CD8-positive, alpha-beta memory T cell (primary cell): Measurements from ENCODE around the gene EXPH5. TPM values are rescaled to one million over a fixed set of nuclear protein-coding genes. Genes with fewer than 3 reads are reported as not detected.
A peak's percentile ranks its signal among the peaks of the same experiment; 100 is the strongest.
"Not testable (repeated sequence)": the region's sequence is repeated elsewhere in the genome, so short reads cannot be mapped to it uniquely, and the experiment has no call there.

Experiments used
- CTCF ChIA-PET: fragments of 350-600 bp; sonication (Branson Sonifier 250); formaldehyde crosslinking; loops from one replicate; lab custom pipeline; 2021; ENCODE audit warnings: antibody characterized with exemption; lab: Charles Lee
- POLR2A ChIA-PET: fragments of 350-600 bp; sonication (Branson Sonifier 250); formaldehyde crosslinking; loops from one replicate; lab custom pipeline; 2021; ENCODE audit warnings: antibody characterized with exemption; lab: Charles Lee
- DNase-seq, 5 donors: peaks; one replicate each; pipeline versions ENCODE4 v3.0.0 to v3.0.0-alpha.2; 2020 to 2022; ENCODE audit warnings: mixed read lengths in 1 of 5
- H3K27ac ChIP-seq: one replicate; pipeline ENCODE4 v1.7.0; 2013; ENCODE audit warnings: low read depth, mild to moderate bottlenecking, low read length, moderate library complexity
- H3K27me3 ChIP-seq: 2 replicates; pipeline ENCODE4 v1.7.0; 2013; ENCODE audit warnings: low read length, mild to moderate bottlenecking; ENCODE audit not compliant: insufficient read depth, poor library complexity, severe bottlenecking
- H3K36me3 ChIP-seq: 2 replicates; pipeline ENCODE4 v1.7.0; 2013; ENCODE audit warnings: mild to moderate bottlenecking, low read length, moderate library complexity; ENCODE audit not compliant: insufficient read depth
- H3K4me1 ChIP-seq: 2 replicates; pipeline ENCODE4 v1.7.0; 2013; ENCODE audit warnings: mild to moderate bottlenecking, low read length, moderate library complexity; ENCODE audit not compliant: insufficient read depth
- H3K4me3 ChIP-seq: 2 replicates; pipeline ENCODE4 v1.7.0; 2013; ENCODE audit warnings: mild to moderate bottlenecking, low read length
- H3K9me3 ChIP-seq: 2 replicates; pipeline ENCODE4 v1.7.0; 2013; ENCODE audit warnings: mild to moderate bottlenecking, low read length
- H3K27ac Mint-ChIP-seq, 8 donors: one replicate each; pipeline ENCODE4 v1.8.0; 2020 to 2021; ENCODE audit warnings: mixed read lengths in 8 of 8, mild to moderate bottlenecking in 6 of 8, inconsistent platforms in 3 of 8, moderate library complexity in 3 of 8
- H3K27me3 Mint-ChIP-seq, 2 donors: one replicate each; pipeline ENCODE4 v1.8.0; 2020 to 2021; ENCODE audit warnings: mixed read lengths in 2 of 2, mild to moderate bottlenecking in 1 of 2, moderate library complexity in 1 of 2
- H3K36me3 Mint-ChIP-seq, 3 donors: one replicate each; pipeline ENCODE4 v1.8.0; 2020 to 2021; ENCODE audit warnings: mixed read lengths in 3 of 3, inconsistent platforms in 1 of 3, mild to moderate bottlenecking in 1 of 3
- H3K4me1 Mint-ChIP-seq, 3 donors: one replicate each; pipeline ENCODE4 v1.8.0; 2020 to 2021; ENCODE audit warnings: mixed read lengths in 3 of 3, inconsistent platforms in 1 of 3, mild to moderate bottlenecking in 1 of 3
- H3K4me3 Mint-ChIP-seq, 7 donors: one replicate each; pipeline ENCODE4 v1.8.0; 2020 to 2021; ENCODE audit warnings: mixed read lengths in 7 of 7, mild to moderate bottlenecking in 6 of 7, moderate library complexity in 4 of 7, inconsistent platforms in 2 of 7
- H3K9me3 Mint-ChIP-seq, 5 donors: one replicate each; pipeline ENCODE4 v1.8.0; 2020 to 2022; ENCODE audit warnings: mixed read lengths in 5 of 5, mild to moderate bottlenecking in 3 of 5, moderate library complexity in 2 of 5, inconsistent platforms in 1 of 5
- polyA plus RNA-seq: library from polyadenylated mRNA; unstranded; fragments of 300-500 nt; fragmentation: Illumina TruSeq; gene quantifications from one replicate; pipeline ENCODE4 v1.2.3, GENCODE V29; 2021
- total RNA-seq, 2 experiments: library from RNA; stranded (reverse); gene quantifications; one replicate each; pipeline ENCODE4 v1.2.3, GENCODE V29; 2021

EXPH5 gene, protein sequence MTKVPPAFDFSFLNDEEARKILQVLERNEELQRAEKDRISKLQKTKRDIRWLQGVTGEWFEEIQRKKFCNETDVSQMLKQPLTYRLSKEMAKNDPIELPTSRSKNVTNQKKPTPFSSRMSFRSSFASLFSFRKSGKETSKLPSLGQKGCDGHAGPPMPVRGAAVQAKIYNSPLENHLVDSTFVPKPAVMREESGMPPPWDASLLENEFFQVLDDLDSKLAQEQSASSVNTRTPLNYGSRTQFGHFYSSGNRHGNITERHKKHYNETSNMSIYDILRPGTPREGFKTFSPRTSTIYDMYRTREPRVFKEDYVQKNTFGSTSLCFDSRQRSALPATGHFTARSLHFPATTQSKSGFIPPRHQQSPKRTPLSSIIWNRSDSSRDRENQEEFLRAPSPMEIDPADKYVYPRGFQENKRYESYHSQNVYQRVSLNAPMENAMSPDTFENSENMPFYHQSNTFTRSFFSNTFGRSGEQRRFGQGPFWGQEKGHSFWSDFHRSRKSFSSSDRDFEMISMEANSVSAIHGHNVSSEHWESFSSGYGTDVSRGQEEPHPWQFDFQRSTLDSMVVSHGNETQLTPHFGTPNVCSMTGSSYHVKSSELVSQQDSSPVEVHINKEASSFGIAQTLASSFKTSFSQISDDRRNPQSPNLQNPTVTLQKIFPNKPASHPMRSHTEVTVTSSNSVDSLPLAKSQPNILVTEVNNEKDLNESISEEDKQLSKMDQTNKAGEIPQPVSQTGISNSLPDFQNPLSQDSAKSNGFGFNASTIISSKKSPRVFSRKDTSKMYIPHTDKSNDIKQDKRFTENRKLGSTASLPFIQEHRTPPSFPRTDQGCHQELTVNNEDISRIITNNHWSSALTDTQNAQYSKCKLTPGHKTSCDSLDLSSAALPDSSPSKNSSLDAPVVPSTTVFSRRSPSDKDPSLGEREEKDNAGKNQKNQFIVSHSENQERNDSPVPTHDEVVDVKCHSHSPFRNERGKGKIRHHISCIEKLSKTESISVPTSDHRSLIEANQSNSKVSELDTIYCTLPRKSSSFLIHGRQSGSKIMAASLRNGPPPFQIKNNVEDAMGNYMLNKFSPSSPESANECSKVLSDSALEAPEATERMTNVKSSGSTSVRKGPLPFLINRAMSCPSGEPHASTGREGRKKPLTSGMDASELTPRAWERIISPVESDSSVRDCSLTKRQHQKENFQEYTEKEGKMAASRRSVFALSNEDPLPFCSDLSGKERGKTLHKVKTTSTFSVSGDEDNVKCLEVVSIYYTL (N-terminal part only)
- total RNA-seq (under 1 TPM; 0.85 to 0.89 TPM), polyA plus RNA-seq (0.60 TPM)

DNA sequence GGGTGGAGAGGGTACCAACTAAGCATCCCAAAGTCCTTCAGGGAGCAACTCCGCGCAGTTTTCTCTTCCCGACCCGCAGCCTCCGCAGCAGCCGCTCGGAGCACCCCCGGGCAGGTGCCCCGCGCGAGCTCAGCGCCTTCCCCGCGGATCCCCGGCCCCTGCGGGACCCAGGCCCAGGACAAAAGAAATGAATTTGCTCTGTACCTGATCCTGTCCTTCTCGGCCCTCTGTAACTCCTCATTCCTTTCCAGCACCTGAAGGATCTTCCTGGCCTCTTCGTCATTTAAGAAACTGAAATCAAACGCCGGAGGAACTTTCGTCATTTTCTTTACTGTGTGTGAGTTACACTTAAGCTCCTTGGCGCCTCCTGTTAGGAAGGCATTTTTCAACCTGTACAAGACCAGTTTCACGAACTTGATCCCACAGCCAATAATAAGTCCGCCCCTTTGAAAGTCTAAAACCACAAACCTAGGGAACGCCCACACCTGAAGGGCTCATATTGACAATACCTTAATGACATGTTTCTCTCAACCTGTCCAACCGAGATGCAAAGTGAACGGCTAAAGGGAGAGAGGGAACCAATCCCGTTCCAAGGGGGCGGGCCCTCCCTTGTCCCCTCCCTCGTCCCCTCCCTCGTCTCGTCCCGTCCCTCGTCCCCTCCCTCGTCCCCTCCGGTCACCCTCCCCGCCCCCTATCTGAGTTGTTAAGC lies at the start of gene EXPH5:
EXPH5 (minus strand) TSS at position 555 of the 709 bp plus-strand sequence; CDS start at position 323, 232 bp downstream.
- POLR2A ChIA-PET, result interaction anchor here (1.0 to 1.9 kb wide), 4 partner anchors 71 to 371 kb away, joined by 4 to 9 read pairs (median 6); partner anchors contain the start of genes C11orf65, DDX10 and NPAT
- Mint-ChIP-seq H3K27me3 (peaks cover 19 to 20% of the 10 kb centered on the region in 2 donors), H3K27ac (peak within 1 kb of the TSS; percentile 39 to 97 (median 91)), H3K36me3 (peaks cover 0 to 7% (median 0%) of the 10 kb centered on the region in 3 donors), H3K4me3 (peak within 1 kb of the TSS; percentile 90 to 99 (median 93)), H3K9me3 (peaks cover 0 to 2% (median 0%) of the 10 kb centered on the region in 5 donors), H3K4me1 (peaks cover 13 to 24% (median 19%) of the 10 kb centered on the region in 3 donors)
- no peaks in the 10 kb centered on the region for H3K36me3 ChIP-seq
- H3K4me1 ChIP-seq, result peaks cover 7% of the 10 kb centered on the region
- H3K4me3 ChIP-seq, result peak within 1 kb of the TSS; percentile 81
- CTCF ChIA-PET, result interaction anchor here (1.0 kb wide), 1 partner anchor 34 kb away, joined by 3 read pairs; no protein-coding TSS in a partner anchor
- no peaks in the 10 kb centered on the region for H3K9me3 ChIP-seq
- peak within 1 kb of the TSS; percentile 51 for H3K27ac ChIP-seq
- peak; percentile 66 to 89 (median 78) for DNase-seq
- H3K27me3 ChIP-seq, result no peaks in the 10 kb centered on the region

DNA sequence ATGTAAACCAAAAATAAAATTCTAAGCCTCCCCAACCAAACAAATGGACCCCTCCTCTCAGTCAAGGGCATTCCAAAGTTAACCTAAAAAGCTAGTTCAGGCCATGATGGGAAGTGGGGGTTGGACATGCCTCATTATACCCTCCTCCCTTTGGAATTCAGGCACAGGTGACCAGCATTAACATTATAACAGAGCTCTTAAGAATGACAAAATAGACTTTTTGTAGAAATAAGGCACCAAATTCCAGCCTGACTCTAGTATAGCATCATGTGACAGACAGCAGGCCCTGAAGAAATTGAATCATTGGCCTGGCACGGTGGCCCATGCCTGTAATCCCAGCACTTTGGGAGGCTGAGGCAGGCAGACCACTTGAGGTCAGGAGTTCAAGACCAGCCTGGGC lies 48.2 kb upstream of the EXPH5 start:
- DNase-seq, H3K27ac ChIP-seq, H3K9me3 Mint-ChIP-seq, H3K4me3 Mint-ChIP-seq, H3K4me1 ChIP-seq, H3K36me3 ChIP-seq, H3K27ac Mint-ChIP-seq, H3K9me3 ChIP-seq, CTCF ChIA-PET, H3K4me1 Mint-ChIP-seq, H3K4me3 ChIP-seq, H3K27me3 ChIP-seq, H3K27me3 Mint-ChIP-seq, POLR2A ChIA-PET, H3K36me3 Mint-ChIP-seq: not testable (repeated sequence)

DNA sequence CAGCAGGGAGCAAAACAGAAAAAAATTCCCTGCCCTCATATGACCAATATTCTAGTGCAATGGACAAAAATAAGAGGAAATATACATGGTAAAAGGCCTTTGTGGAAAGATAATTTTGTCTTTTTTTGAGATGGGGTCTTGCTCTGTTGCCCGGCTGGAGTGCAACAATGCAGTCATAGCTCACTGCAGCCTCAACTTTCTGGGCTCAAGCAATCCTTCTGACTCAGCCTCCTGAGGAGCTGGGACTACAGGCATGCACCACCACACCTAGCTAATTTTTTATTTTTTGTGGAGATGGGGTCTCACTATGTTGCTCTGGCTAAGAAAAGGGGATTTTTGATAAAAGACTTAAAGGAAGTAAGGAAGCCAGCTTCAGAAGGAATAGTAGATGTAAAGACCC lies 45.6 kb upstream of the EXPH5 start:
- H3K4me1 Mint-ChIP-seq, result no peaks in the 10 kb centered on the region
- Histone ChIP-seq H3K4me3 (no peak overlapping the region), H3K27ac (no peak overlapping the region), H3K36me3 (no peaks in the 10 kb centered on the region), H3K9me3 (no peaks in the 10 kb centered on the region), H3K27me3 (no peaks in the 10 kb centered on the region), H3K4me1 (no peaks in the 10 kb centered on the region)
- no peaks in the 10 kb centered on the region for H3K9me3 Mint-ChIP-seq
- POLR2A ChIA-PET, result no interaction called here
- no peak for DNase-seq
- peaks cover 0 to 2% (median 0%) of the 10 kb centered on the region in 3 donors for H3K36me3 Mint-ChIP-seq
- H3K27ac Mint-ChIP-seq, result peak overlapping the region in 1 of 8 donors; percentile 18
- CTCF ChIA-PET, result interaction anchor here (0.7 kb wide), 1 partner anchor 10 kb away, joined by 3 read pairs; no protein-coding TSS in a partner anchor
- peaks cover 7 to 22% of the 10 kb centered on the region in 2 donors for H3K27me3 Mint-ChIP-seq
- no peak overlapping the region for H3K4me3 Mint-ChIP-seq

DNA sequence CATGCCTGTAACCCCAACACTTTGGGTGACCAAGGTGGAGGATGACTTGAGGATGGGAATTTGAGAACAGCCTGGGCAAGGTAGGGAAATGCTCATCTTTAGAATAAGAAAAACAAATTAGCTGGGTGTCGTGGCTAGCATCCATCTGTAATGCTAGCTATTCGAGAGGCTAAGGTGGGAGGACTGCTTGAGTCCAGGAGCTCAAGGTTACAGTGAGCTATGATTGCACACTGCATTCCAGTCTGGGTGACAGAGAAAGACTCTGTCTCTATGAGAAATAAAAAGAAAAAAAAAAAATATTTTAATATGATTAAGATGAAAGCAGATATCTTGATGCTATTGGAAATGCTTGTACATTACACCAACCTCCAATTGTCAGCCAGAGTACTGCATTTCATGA lies 42.7 kb upstream of the EXPH5 start:
- no peaks in the 10 kb centered on the region for H3K36me3 ChIP-seq
- H3K4me1 ChIP-seq, result no peaks in the 10 kb centered on the region
- H3K27ac Mint-ChIP-seq, result no peak overlapping the region
- H3K9me3 Mint-ChIP-seq, result no peaks in the 10 kb centered on the region
- no peak overlapping the region for H3K4me3 ChIP-seq
- peaks cover 7 to 39% of the 10 kb centered on the region in 2 donors for H3K27me3 Mint-ChIP-seq
- H3K9me3 ChIP-seq, result no peaks in the 10 kb centered on the region
- no peak for DNase-seq
- H3K36me3 Mint-ChIP-seq, result peaks cover 0 to 2% (median 0%) of the 10 kb centered on the region in 3 donors
- no peaks in the 10 kb centered on the region for H3K27me3 ChIP-seq
- H3K4me1 Mint-ChIP-seq, result no peaks in the 10 kb centered on the region
- ChIA-PET POLR2A (no interaction called here), CTCF (no interaction called here)
- H3K4me3 Mint-ChIP-seq, result no peak overlapping the region
- no peak overlapping the region for H3K27ac ChIP-seq

DNA sequence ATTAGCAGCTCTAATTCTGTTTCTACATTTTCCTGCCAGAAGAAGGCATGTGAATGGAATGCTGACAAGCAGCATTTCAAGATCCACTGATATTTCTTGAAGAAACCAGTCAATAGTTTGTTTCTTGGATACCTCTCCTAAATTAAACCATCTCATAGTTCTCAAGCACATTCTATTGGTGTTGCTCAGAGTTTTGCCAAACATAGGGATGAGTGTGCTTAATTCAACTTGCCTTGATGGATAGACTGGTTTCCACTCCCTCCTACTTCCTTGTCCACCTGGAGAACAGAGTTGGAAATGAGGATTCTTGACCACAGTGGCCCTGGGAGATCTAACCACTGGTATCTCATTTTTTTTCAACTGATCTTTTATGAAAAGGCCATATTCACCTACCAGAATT lies 41.5 kb upstream of the EXPH5 start:
- Mint-ChIP-seq H3K9me3 (no peaks in the 10 kb centered on the region), H3K4me3 (no peak overlapping the region), H3K27me3 (peaks cover 7 to 39% of the 10 kb centered on the region in 2 donors), H3K36me3 (peaks cover 0 to 2% (median 0%) of the 10 kb centered on the region in 3 donors), H3K4me1 (no peaks in the 10 kb centered on the region), H3K27ac (no peak overlapping the region)
- H3K4me1 ChIP-seq, result no peaks in the 10 kb centered on the region
- ChIA-PET CTCF (no interaction called here), POLR2A (no interaction called here)
- H3K9me3 ChIP-seq, result no peaks in the 10 kb centered on the region
- no peaks in the 10 kb centered on the region for H3K36me3 ChIP-seq
- DNase-seq, result no peak
- H3K27ac ChIP-seq, result no peak overlapping the region
- H3K27me3 ChIP-seq, result no peaks in the 10 kb centered on the region
- no peak overlapping the region for H3K4me3 ChIP-seq

DNA sequence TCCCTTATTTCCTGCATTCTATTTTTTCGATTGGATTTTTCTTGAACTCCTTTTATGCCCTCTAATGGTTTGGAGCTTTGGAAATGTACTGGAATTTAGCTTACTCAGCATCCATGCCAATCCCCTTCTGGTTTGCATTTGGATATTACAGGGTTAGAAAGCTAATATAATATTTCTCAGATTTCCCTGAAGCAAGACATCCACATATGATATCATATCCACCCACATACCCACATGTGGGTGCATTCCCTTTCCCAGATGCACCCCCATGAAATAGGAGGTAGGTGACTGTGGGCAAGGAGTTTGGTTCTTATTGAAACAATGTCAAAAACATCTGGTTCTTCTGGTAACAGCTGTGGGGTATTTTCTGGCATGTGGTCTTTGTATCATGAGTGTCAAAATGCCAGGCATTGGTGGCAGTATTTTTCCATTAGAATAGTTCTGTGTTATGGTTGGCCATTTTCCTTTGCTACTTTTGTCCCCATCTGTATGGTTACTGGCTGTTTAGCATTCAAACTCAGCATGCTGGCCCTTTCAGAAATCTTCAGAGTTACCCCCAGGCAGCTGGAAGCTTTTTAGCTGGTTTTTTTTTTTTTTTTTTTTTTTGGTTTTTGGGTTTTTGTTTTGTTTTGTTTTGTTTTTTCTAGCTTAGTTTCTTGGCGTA lies 38.6 kb upstream of the EXPH5 start:
- Mint-ChIP-seq H3K36me3 (no peaks in the 10 kb centered on the region), H3K4me1 (no peaks in the 10 kb centered on the region), H3K27me3 (peaks cover 8 to 42% of the 10 kb centered on the region in 2 donors), H3K27ac (no peak overlapping the region), H3K9me3 (no peaks in the 10 kb centered on the region), H3K4me3 (no peak overlapping the region)
- Histone ChIP-seq H3K36me3 (no peaks in the 10 kb centered on the region), H3K27me3 (no peaks in the 10 kb centered on the region), H3K27ac (no peak overlapping the region), H3K4me1 (no peaks in the 10 kb centered on the region), H3K4me3 (no peak overlapping the region), H3K9me3 (no peaks in the 10 kb centered on the region)
- DNase-seq, result no peak
- POLR2A ChIA-PET, result no interaction called here
- CTCF ChIA-PET, result no interaction called here

DNA sequence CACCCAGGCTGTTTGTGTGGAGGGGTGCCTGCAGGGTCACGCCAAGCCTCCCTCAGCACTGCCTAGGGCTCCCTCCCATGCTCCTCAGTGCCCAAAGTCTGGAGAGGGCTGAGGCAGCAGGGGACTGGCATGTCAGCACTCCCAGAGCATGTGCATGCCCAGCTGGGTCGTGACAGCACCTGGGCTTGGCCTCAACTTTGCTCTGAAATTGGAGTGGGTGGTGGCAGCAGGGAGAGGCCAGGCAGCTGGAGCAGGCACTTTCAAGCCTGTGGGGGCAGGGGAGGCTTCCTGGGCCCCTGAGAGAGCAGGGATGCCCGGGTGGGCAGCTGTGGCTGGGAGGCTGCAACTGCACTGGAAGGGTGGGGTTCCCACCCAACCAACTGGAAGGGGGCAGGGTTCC lies 35.7 kb upstream of the EXPH5 start:
- CTCF ChIA-PET, result no interaction called here
- H3K36me3 ChIP-seq, result no peaks in the 10 kb centered on the region

More for the DNA sequence above, 35.7 kb upstream of the EXPH5 start:
- peaks cover 3 to 7% (median 6%) of the 10 kb centered on the region in 3 donors for H3K4me1 Mint-ChIP-seq
- H3K27ac Mint-ChIP-seq, result no peak overlapping the region
- peaks cover 0 to 3% (median 0%) of the 10 kb centered on the region in 3 donors for H3K36me3 Mint-ChIP-seq
- DNase-seq, result no peak
- no peaks in the 10 kb centered on the region for H3K27me3 ChIP-seq
- peaks cover 5 to 44% of the 10 kb centered on the region in 2 donors for H3K27me3 Mint-ChIP-seq
- no peaks in the 10 kb centered on the region for H3K9me3 ChIP-seq
- no peaks in the 10 kb centered on the region for H3K4me1 ChIP-seq
- no peak overlapping the region for H3K4me3 ChIP-seq
- H3K9me3 Mint-ChIP-seq, result peaks cover 0 to 4% (median 0%) of the 10 kb centered on the region in 5 donors
- H3K27ac ChIP-seq, result no peak overlapping the region
- no peak overlapping the region for H3K4me3 Mint-ChIP-seq
- POLR2A ChIA-PET, result no interaction called here
